ENCODE measurements around the gene TMEM255B.

- TF ChIP-seq POLR2A (IDR thresholded peaks at IDR 0.05) (no peak), CTCF (IDR thresholded peaks at IDR 0.05) (peak; percentile 69 to 91 (median 84)), EP300 (IDR thresholded peaks at IDR 0.05) (peak in 1 of 4 donors; percentile 65), POLR2AphosphoS5 (IDR thresholded peaks at IDR 0.05) (peak; percentile 77 to 80)
Observed at GRCh38 chr13:113816946-113817859, 58.2 kb downstream of the TMEM255B start.

Data from upper lobe of left lung (tissue), 4 donors.